Activated CD4-positive, CD25-positive, alpha-beta regulatory T cell treated with anti-CD3 and anti-CD28 coated beads, Interleukin-2, amount 50 U/mL, for 72 hours (primary cell): Measurements from ENCODE around the gene LRRC4B.
"Not testable (repeated sequence)": the region's sequence is repeated elsewhere in the genome, so short reads cannot be mapped to it uniquely, and the experiment has no call there.

Experiments used
- DNase-seq: peaks from one replicate; pipeline ENCODE4 v3.0.0; 2021

The LRRC4B gene

GRCh38 chr19:50551034-50551714, 17.1 kb downstream of the LRRC4B start:
- DNase-seq = no peak

GRCh38 chr19:50550594-50550966, 17.7 kb downstream of the LRRC4B start:
- no peak for DNase-seq

- no peak for DNase-seq
Measured at GRCh38 chr19:50549927-50550593, 18.2 kb downstream of the LRRC4B start.

GRCh38 chr19:50549059-50549926, 18.9 kb downstream of the LRRC4B start:
- DNase-seq = no peak

GRCh38 chr19:50548191-50549058, 19.8 kb downstream of the LRRC4B start:
- DNase-seq = no peak

GRCh38 chr19:50547385-50548190, 20.6 kb downstream of the LRRC4B start:
- DNase-seq = no peak

GRCh38 chr19:50546527-50547221, 21.6 kb downstream of the LRRC4B start:
- no peak for DNase-seq

- DNase-seq = no peak
Measured at GRCh38 chr19:50542943-50543342, 25.3 kb downstream of the LRRC4B start.

- DNase-seq = peak; percentile 76
Measured at GRCh38 chr19:50537769-50538230, 30.4 kb downstream of the LRRC4B start.

- DNase-seq = no peak
Measured at GRCh38 chr19:50537306-50537685, 30.9 kb downstream of the LRRC4B start.

- DNase-seq = no peak
Measured at GRCh38 chr19:50536662-50537305, 31.5 kb downstream of the LRRC4B start.

- DNase-seq = no peak
Measured at GRCh38 chr19:50535672-50536187, 32.5 kb downstream of the LRRC4B start.

- no peak for DNase-seq
Measured at GRCh38 chr19:50534478-50534877, 33.8 kb downstream of the LRRC4B start.

GRCh38 chr19:50532952-50533351, 35.3 kb downstream of the LRRC4B start:
- no peak for DNase-seq

GRCh38 chr19:50531171-50531612, 37.0 kb downstream of the LRRC4B start:
- DNase-seq = no peak

- DNase-seq = not testable (repeated sequence)
Measured at GRCh38 chr19:50528052-50528451, 40.2 kb downstream of the LRRC4B start.

GRCh38 chr19:50522881-50523280, 45.4 kb downstream of the LRRC4B start:
- no peak for DNase-seq

GRCh38 chr19:50520822-50521465, 47.3 kb downstream of the LRRC4B start:
- DNase-seq = no peak

GRCh38 chr19:50519006-50519575, 49.1 kb downstream of the LRRC4B start:
- no peak for DNase-seq
